ENCODE results near the gene HCFC1. TPM values are rescaled to one million over a fixed set of nuclear protein-coding genes. Genes with fewer than 3 reads are reported as not detected.

The HCFC1 gene
- total and polyA plus RNA-seq, 2 experiments from 2014 or later = 18.9 to 25.0 TPM

GRCh38 chrX:153920546-153920945 is 51.1 kb downstream of the HCFC1 start:
- TF ChIP-seq EZH2phosphoT487 (IDR thresholded peaks at IDR 0.05; ENCODE audit: low read depth, severe bottlenecking, unreplicated experiment) (no peak), EZH2 (IDR thresholded peaks at IDR 0.05; ENCODE audit: borderline replicate concordance) (no peak)
- TF ChIP-seq, protein P1, sequence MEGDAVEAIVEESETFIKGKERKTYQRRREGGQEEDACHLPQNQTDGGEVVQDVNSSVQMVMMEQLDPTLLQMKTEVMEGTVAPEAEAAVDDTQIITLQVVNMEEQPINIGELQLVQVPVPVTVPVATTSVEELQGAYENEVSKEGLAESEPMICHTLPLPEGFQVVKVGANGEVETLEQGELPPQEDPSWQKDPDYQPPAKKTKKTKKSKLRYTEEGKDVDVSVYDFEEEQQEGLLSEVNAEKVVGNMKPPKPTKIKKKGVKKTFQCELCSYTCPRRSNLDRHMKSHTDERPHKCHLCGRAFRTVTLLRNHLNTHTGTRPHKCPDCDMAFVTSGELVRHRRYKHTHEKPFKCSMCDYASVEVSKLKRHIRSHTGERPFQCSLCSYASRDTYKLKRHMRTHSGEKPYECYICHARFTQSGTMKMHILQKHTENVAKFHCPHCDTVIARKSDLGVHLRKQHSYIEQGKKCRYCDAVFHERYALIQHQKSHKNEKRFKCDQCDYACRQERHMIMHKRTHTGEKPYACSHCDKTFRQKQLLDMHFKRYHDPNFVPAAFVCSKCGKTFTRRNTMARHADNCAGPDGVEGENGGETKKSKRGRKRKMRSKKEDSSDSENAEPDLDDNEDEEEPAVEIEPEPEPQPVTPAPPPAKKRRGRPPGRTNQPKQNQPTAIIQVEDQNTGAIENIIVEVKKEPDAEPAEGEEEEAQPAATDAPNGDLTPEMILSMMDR (IDR thresholded peaks at IDR 0.05; ENCODE audit: poor library complexity) = no peak
- H3K27me3 ChIP-seq = no peaks in the 10 kb centered on the region
- no peaks in the 10 kb centered on the region for H3K9me2 ChIP-seq (replicated peaks; ENCODE audit: insufficient read depth)
- WGBS (ENCODE audit: low lambda C conversion rate, missing lambda C conversion rate) = 89% methylated on average over 13 of the region's 14 CpGs
- no peak overlapping the region for H3K27ac ChIP-seq
- H3K4me2 ChIP-seq = no peak overlapping the region
- H3K4me3 ChIP-seq = no peak overlapping the region
- H2AFZ ChIP-seq = no peak overlapping the region
- no peaks in the 10 kb centered on the region for H3K36me3 ChIP-seq (replicated peaks; ENCODE audit: insufficient read depth, low read depth)
- no peaks in the 10 kb centered on the region for H3K9me3 ChIP-seq (ENCODE audit: low read depth)
- DNase-seq (ENCODE audit: low spot score) = no peak
- H3K79me2 ChIP-seq = no peaks in the 10 kb centered on the region
- no peaks in the 10 kb centered on the region for H3K4me1 ChIP-seq (ENCODE audit: insufficient read depth)
- H4K20me1 ChIP-seq (ENCODE audit: insufficient read depth, poor library complexity, severe bottlenecking) = no peaks in the 10 kb centered on the region

GRCh38 chrX:153919281-153919680 is 52.3 kb downstream of the HCFC1 start:
- no peaks in the 10 kb centered on the region for H3K27me3 ChIP-seq
- H3K4me1 ChIP-seq (ENCODE audit: insufficient read depth) = no peaks in the 10 kb centered on the region
- no peaks in the 10 kb centered on the region for H3K9me2 ChIP-seq (replicated peaks; ENCODE audit: insufficient read depth)
- H4K20me1 ChIP-seq (ENCODE audit: insufficient read depth, poor library complexity, severe bottlenecking) = no peaks in the 10 kb centered on the region
- H3K79me2 ChIP-seq = no peaks in the 10 kb centered on the region
- no peak for TF ChIP-seq EZH2 (IDR thresholded peaks at IDR 0.05; ENCODE audit: borderline replicate concordance)
- TF ChIP-seq EZH2phosphoT487 (IDR thresholded peaks at IDR 0.05; ENCODE audit: low read depth, severe bottlenecking, unreplicated experiment) = no peak
- TF ChIP-seq, protein P1 (IDR thresholded peaks at IDR 0.05; ENCODE audit: poor library complexity) = no peak
- no peak overlapping the region for H2AFZ ChIP-seq
- H3K4me2 ChIP-seq = no peak overlapping the region
- 87% methylated on average over 13 of the region's 13 CpGs for WGBS (ENCODE audit: low lambda C conversion rate, missing lambda C conversion rate)
- H3K36me3 ChIP-seq (replicated peaks; ENCODE audit: insufficient read depth, low read depth) = no peaks in the 10 kb centered on the region
- no peak overlapping the region for H3K4me3 ChIP-seq
- DNase-seq (ENCODE audit: low spot score) = no peak
- H3K27ac ChIP-seq = no peak overlapping the region
- H3K9me3 ChIP-seq (ENCODE audit: low read depth) = no peaks in the 10 kb centered on the region

- TF ChIP-seq, protein P1 (IDR thresholded peaks at IDR 0.05; ENCODE audit: poor library complexity) = no peak
- no peaks in the 10 kb centered on the region for H3K4me1 ChIP-seq (ENCODE audit: insufficient read depth)
- no peaks in the 10 kb centered on the region for H3K79me2 ChIP-seq
- H3K9me2 ChIP-seq (replicated peaks; ENCODE audit: insufficient read depth) = no peaks in the 10 kb centered on the region
- no peak overlapping the region for H3K4me3 ChIP-seq
- H3K27ac ChIP-seq = no peak overlapping the region
- no peak overlapping the region for H3K4me2 ChIP-seq
- no peaks in the 10 kb centered on the region for H3K27me3 ChIP-seq
- H3K36me3 ChIP-seq (replicated peaks; ENCODE audit: insufficient read depth, low read depth) = no peaks in the 10 kb centered on the region
- WGBS (ENCODE audit: low lambda C conversion rate, missing lambda C conversion rate) = 85% methylated on average over 6 of the region's 6 CpGs
- no peak for DNase-seq (ENCODE audit: low spot score)
- H2AFZ ChIP-seq = no peak overlapping the region
- no peaks in the 10 kb centered on the region for H4K20me1 ChIP-seq (ENCODE audit: insufficient read depth, poor library complexity, severe bottlenecking)
- H3K9me3 ChIP-seq (ENCODE audit: low read depth) = no peaks in the 10 kb centered on the region
These were observed 53.7 kb downstream of the HCFC1 start for GRCh38 chrX:153917869-153918268.

DNA sequence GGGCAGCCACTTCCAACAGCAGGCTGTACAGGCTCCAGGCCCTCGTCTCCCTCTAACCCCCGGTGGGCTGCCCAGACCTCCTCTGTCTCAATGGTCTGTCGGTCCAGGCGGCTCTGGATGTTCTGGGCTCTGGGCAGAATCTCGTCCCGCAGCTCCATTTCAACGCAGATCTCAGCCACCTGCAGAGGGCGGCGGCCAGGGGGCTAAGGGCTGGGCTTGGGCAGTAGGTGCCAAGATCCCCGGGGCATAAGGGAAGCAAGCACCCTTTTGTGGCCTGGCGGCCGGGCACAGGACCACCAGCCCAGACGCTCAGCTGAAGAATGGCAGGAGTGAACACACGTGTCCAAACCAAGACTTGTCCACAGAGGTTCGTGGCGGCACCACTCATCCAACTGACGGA is 57.9 kb downstream of the HCFC1 start:
- H3K36me3 ChIP-seq (replicated peaks; ENCODE audit: insufficient read depth, low read depth) = no peaks in the 10 kb centered on the region
- no peak for DNase-seq (ENCODE audit: low spot score)
- H3K27me3 ChIP-seq = no peaks in the 10 kb centered on the region
- no peaks in the 10 kb centered on the region for H4K20me1 ChIP-seq (ENCODE audit: insufficient read depth, poor library complexity, severe bottlenecking)
- no peak overlapping the region for H3K4me2 ChIP-seq
- H2AFZ ChIP-seq = no peak overlapping the region
- TF ChIP-seq EZH2 (IDR thresholded peaks at IDR 0.05; ENCODE audit: borderline replicate concordance) (no peak), EZH2phosphoT487 (IDR thresholded peaks at IDR 0.05; ENCODE audit: low read depth, severe bottlenecking, unreplicated experiment) (no peak)
- TF ChIP-seq, protein P1 (IDR thresholded peaks at IDR 0.05; ENCODE audit: poor library complexity) = no peak
- WGBS (ENCODE audit: low lambda C conversion rate, missing lambda C conversion rate) = 88% methylated on average over 17 of the region's 17 CpGs
- no peaks in the 10 kb centered on the region for H3K9me2 ChIP-seq (replicated peaks; ENCODE audit: insufficient read depth)
- no peak overlapping the region for H3K4me3 ChIP-seq
- no peak overlapping the region for H3K27ac ChIP-seq
- no peaks in the 10 kb centered on the region for H3K79me2 ChIP-seq
- H3K9me3 ChIP-seq (ENCODE audit: low read depth) = no peaks in the 10 kb centered on the region
- H3K4me1 ChIP-seq (ENCODE audit: insufficient read depth) = no peaks in the 10 kb centered on the region

Data from hepatocyte (in vitro differentiated cells).